ENCODE data around the gene PILRB. TPM values are rescaled to one million over a fixed set of nuclear protein-coding genes. Genes with fewer than 3 reads are reported as not detected.
"Not testable (repeated sequence)": the region's sequence is repeated elsewhere in the genome, so short reads cannot be mapped to it uniquely, and the experiment has no call there.

PILRB gene
- total RNA-seq, 1 experiment from 2014 or later = 50.1 TPM

- Histone ChIP-seq H2AK5ac (ENCODE audit: insufficient read length, low read length) (no peak overlapping the region), H3K79me2 (ENCODE audit: insufficient read depth, low read length) (no peaks in the 10 kb centered on the region), H2BK5ac (ENCODE audit: insufficient read length, low read length) (no peak overlapping the region), H2BK20ac (ENCODE audit: low read depth, low read length, poor library complexity, severe bottlenecking) (no peak overlapping the region), H3K27ac (ENCODE audit: insufficient read length, low read depth, low read length) (no peak overlapping the region), H3K27me3 (ENCODE audit: insufficient read depth, low read length) (no peaks in the 10 kb centered on the region; the same call in 1 of the 2 replicates), H3K56ac (ENCODE audit: insufficient read length, low read depth, low read length) (no peak overlapping the region), H3K9ac (ENCODE audit: extremely low read depth, insufficient read length, low read length) (no peak overlapping the region), H4K20me1 (ENCODE audit: control insufficient read depth, insufficient read depth, insufficient read length) (no peaks in the 10 kb centered on the region), H3K4ac (ENCODE audit: low read depth, low read length) (no peak overlapping the region), H3K4me2 (ENCODE audit: insufficient read depth, insufficient read length, low read length) (no peak overlapping the region), H3K23me2 (ENCODE audit: insufficient read length, low read depth, low read length, poor library complexity, severe bottlenecking) (no peaks in the 10 kb centered on the region), H2BK12ac (ENCODE audit: insufficient read length, low read depth, low read length) (no peak overlapping the region), H3K9me3 (ENCODE audit: control insufficient read depth, low read depth, low read length) (no peaks in the 10 kb centered on the region), H3K14ac (ENCODE audit: insufficient read depth, low read length) (no peak overlapping the region), H3K23ac (ENCODE audit: insufficient read length, low read depth, low read length) (no peak overlapping the region), H3K4me1 (ENCODE audit: insufficient read depth, low read length) (no peaks in the 10 kb centered on the region), H2BK120ac (ENCODE audit: low read depth, low read length, poor library complexity, severe bottlenecking) (no peak overlapping the region), H3K79me1 (ENCODE audit: insufficient read depth, low read depth, low read length, poor library complexity, severe bottlenecking) (no peaks in the 10 kb centered on the region), H3T11ph (ENCODE audit: low read length) (no peak overlapping the region), H4K5ac (ENCODE audit: insufficient read length, low read depth, low read length) (no peak overlapping the region), H3K18ac (ENCODE audit: insufficient read length, low read depth, low read length) (no peak overlapping the region), H2AFZ (ENCODE audit: low read length) (no peak overlapping the region), H4K8ac (replicated peaks; ENCODE audit: insufficient read length, low read depth, low read length) (no peak overlapping the region), H2BK15ac (ENCODE audit: low read depth, low read length) (no peak overlapping the region), H4K91ac (ENCODE audit: insufficient read length, low read depth, low read length) (no peak overlapping the region)
- no peak for DNase-seq
- Mint-ChIP-seq H3K9me3 (no peaks in the 10 kb centered on the region), H3K36me3 (ENCODE audit: insufficient read depth in 1 of 3, low read depth in 3 of 3) (peaks cover 0 to 5% (median 0%) of the 10 kb centered on the region in 3 experiments; a peak in 3 of 7 replicates), H3K4me3 (no peak overlapping the region), H3K27me3 (ENCODE audit: low read depth) (peaks cover 8% of the 10 kb centered on the region), H3K27ac (no peak overlapping the region), H3K4me1 (peaks cover 0 to 7% of the 10 kb centered on the region in 2 experiments; a peak in 2 of 4 replicates)
- TF ChIP-seq, protein P1, sequence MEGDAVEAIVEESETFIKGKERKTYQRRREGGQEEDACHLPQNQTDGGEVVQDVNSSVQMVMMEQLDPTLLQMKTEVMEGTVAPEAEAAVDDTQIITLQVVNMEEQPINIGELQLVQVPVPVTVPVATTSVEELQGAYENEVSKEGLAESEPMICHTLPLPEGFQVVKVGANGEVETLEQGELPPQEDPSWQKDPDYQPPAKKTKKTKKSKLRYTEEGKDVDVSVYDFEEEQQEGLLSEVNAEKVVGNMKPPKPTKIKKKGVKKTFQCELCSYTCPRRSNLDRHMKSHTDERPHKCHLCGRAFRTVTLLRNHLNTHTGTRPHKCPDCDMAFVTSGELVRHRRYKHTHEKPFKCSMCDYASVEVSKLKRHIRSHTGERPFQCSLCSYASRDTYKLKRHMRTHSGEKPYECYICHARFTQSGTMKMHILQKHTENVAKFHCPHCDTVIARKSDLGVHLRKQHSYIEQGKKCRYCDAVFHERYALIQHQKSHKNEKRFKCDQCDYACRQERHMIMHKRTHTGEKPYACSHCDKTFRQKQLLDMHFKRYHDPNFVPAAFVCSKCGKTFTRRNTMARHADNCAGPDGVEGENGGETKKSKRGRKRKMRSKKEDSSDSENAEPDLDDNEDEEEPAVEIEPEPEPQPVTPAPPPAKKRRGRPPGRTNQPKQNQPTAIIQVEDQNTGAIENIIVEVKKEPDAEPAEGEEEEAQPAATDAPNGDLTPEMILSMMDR (conservative IDR thresholded peaks at IDR 0.05) = no peak
- WGBS (ENCODE audit: extremely low coverage, insufficient read length, low lambda C conversion rate) = no CpG with 5 or more reads among the region's 4 CpGs
Observed at GRCh38 chr7:100380196-100380595, 22.3 kb downstream of the PILRB start.

DNA sequence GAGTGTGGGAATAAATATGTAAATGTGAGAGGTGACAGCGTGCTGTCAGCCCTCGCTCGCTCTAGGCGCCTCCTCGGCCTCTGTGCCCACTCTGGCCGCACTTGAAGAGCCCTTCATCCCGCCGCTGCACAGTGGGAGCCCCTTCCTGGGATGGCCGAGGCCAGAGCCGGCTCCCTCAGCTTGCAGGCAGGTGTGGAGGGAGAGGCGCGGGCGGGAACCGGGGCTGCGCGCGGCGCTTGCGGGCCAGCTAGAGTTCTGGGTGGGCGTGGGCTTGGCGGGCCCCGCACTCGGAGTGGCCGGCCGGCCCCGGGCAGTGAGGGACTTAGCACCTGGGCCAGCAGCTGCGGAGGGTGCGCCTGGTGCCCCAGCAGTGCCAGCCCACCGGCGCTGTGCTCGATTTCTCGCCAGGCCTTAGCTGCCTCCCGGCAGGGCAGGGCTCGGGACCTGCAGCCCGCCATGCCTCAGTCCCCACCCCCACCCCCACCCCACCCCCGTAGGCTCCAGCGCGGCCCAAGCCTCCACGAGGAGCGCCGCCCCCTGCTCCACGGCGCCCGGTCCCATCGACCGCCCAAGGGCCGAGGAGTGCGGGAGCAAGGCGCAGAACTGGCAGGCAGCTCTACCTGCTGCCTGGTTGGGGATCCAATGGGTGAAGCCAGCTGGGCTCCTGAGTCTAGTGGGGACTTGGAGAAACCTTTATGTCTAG lies 23.8 kb downstream of the PILRB start:
- H3K27ac ChIP-seq (ENCODE audit: insufficient read length, low read depth, low read length); H3K27me3 ChIP-seq (ENCODE audit: insufficient read depth, low read length); H3K9me3 Mint-ChIP-seq; H2AFZ ChIP-seq (ENCODE audit: low read length); H3K27me3 Mint-ChIP-seq (ENCODE audit: low read depth); H3K4me1 ChIP-seq (ENCODE audit: insufficient read depth, low read length); H3K56ac ChIP-seq (ENCODE audit: insufficient read length, low read depth, low read length); H2BK15ac ChIP-seq (ENCODE audit: low read depth, low read length); H2AK5ac ChIP-seq (ENCODE audit: insufficient read length, low read length); H4K8ac ChIP-seq (replicated peaks; ENCODE audit: insufficient read length, low read depth, low read length); H3K9ac ChIP-seq (ENCODE audit: extremely low read depth, insufficient read length, low read length); H3K4ac ChIP-seq (ENCODE audit: low read depth, low read length); H3K79me2 ChIP-seq (ENCODE audit: insufficient read depth, low read length); H3K27ac Mint-ChIP-seq; DNase-seq; H3K36me3 Mint-ChIP-seq (ENCODE audit: insufficient read depth in 1 of 3, low read depth in 3 of 3); H4K20me1 ChIP-seq (ENCODE audit: control insufficient read depth, insufficient read depth, insufficient read length); H3T11ph ChIP-seq (ENCODE audit: low read length); H3K4me2 ChIP-seq (ENCODE audit: insufficient read depth, insufficient read length, low read length); H3K4me1 Mint-ChIP-seq; H3K23ac ChIP-seq (ENCODE audit: insufficient read length, low read depth, low read length); H3K4me3 Mint-ChIP-seq; H4K91ac ChIP-seq (ENCODE audit: insufficient read length, low read depth, low read length); H3K9me3 ChIP-seq (ENCODE audit: control insufficient read depth, low read depth, low read length); H3K14ac ChIP-seq (ENCODE audit: insufficient read depth, low read length); H2BK20ac ChIP-seq (ENCODE audit: low read depth, low read length, poor library complexity, severe bottlenecking); H4K5ac ChIP-seq (ENCODE audit: insufficient read length, low read depth, low read length); H3K18ac ChIP-seq (ENCODE audit: insufficient read length, low read depth, low read length); H2BK12ac ChIP-seq (ENCODE audit: insufficient read length, low read depth, low read length); H2BK5ac ChIP-seq (ENCODE audit: insufficient read length, low read length); H3K79me1 ChIP-seq (ENCODE audit: insufficient read depth, low read depth, low read length, poor library complexity, severe bottlenecking); H3K23me2 ChIP-seq (ENCODE audit: insufficient read length, low read depth, low read length, poor library complexity, severe bottlenecking); H2BK120ac ChIP-seq (ENCODE audit: low read depth, low read length, poor library complexity, severe bottlenecking): not testable (repeated sequence)
- WGBS (ENCODE audit: extremely low coverage, insufficient read length, low lambda C conversion rate) = no CpG with 5 or more reads among the region's 49 CpGs

All from H9 (cell line).